K562 (cell line): ENCODE results near the gene FES. TPM values are rescaled to one million over a fixed set of nuclear protein-coding genes. Genes with fewer than 3 reads are reported as not detected.

Experiments used
- ATAC-seq: fragments of 200-7000 bp; cut with Tn5 transposase; 3 replicates; pipeline ENCODE4 v1.9.1; 2020; ENCODE audit warnings: moderate library complexity
- BruUV-seq: library from RNA; stranded (reverse); fragments of 400-500 nt; replicated peaks from 2 replicates; lab custom pipeline; 2021; lab: Mats Ljungman, UMichigan
- CTCF ChIA-PET: fragments of 300-600 bp; formaldehyde crosslinking; extraction: SDS; loops from one replicate; lab custom pipeline; 2021; ENCODE audit warnings: low intra/inter-chr PET ratio; lab: Yijun Ruan, JAX
- POLR2A ChIA-PET: fragments of 300-600, 350-650 bp; sonication (Branson Sonifier 250); formaldehyde crosslinking; extraction: SDS; loops from one replicate; lab custom pipeline; 2021; ENCODE audit warnings: antibody characterized with exemption, inconsistent platforms; lab: Yijun Ruan, JAX
- DNase-seq, 4 experiments: peaks; one replicate each; pipeline versions ENCODE4 v3.0.0 to v3.0.0-alpha.2; 2011 to 2018; ENCODE audit warnings: low spot score in 3 of 4, mixed read lengths in 3 of 4; ENCODE audit errors: extremely low read depth in 1 of 4
- FAIRE-seq: peaks from 2 replicates; lab custom pipeline; 2011; peaks lifted over from hg19 to GRCh38; lab: Jason Lieb, UNC
- H2AFZ ChIP-seq: 2 replicates; pipeline ENCODE4 v1.6.0; 2011; ENCODE audit warnings: low read depth, low read length, control low read depth, inconsistent platforms
- H3K27ac ChIP-seq: fragments of 200-600 bp; 3 replicates; pipeline ENCODE4 v1.8.0; 2011; ENCODE audit warnings: low read depth, mild to moderate bottlenecking, control low read depth, inconsistent platforms, low read length, moderate library complexity, mixed read lengths; ENCODE audit errors: extremely low read depth
- H3K27me3 ChIP-seq, 2 experiments: fragments of 300-600 bp in 1 of 2; 2 replicates in 1 of 2; 3 replicates in 1 of 2; pipeline versions ENCODE4 v1.6.0 to v1.8.0; 2011; ENCODE audit warnings: inconsistent platforms in 2 of 2, low read length in 2 of 2, mild to moderate bottlenecking in 1 of 2, mixed read lengths in 1 of 2, moderate library complexity in 1 of 2; ENCODE audit not compliant: control insufficient read depth in 2 of 2, insufficient read depth in 2 of 2
- H3K36me3 ChIP-seq: fragments of 300-600 bp; 3 replicates; pipeline ENCODE4 v1.8.0; 2011; ENCODE audit warnings: mild to moderate bottlenecking, low read length, inconsistent platforms; ENCODE audit not compliant: control insufficient read depth, insufficient read depth
- H3K4me1 ChIP-seq, 2 experiments: fragments of 200-600 bp in 1 of 2; replicated peaks in 1 of 2; 2 replicates in 1 of 2; 3 replicates in 1 of 2; pipeline versions ENCODE4 v1.5.1 to v1.8.0; 2011; ENCODE audit warnings: inconsistent platforms in 2 of 2, low read length in 2 of 2, mild to moderate bottlenecking in 1 of 2, mixed read lengths in 1 of 2, moderate library complexity in 1 of 2; ENCODE audit not compliant: control insufficient read depth in 2 of 2, insufficient read depth in 2 of 2
- H3K4me2 ChIP-seq: 2 replicates; pipeline ENCODE4 v1.6.1; 2011; ENCODE audit warnings: low read length, control low read depth, inconsistent platforms, mixed read lengths; ENCODE audit not compliant: insufficient read depth
- H3K4me3 ChIP-seq: fragments of 200-600 bp; sonication (generic), shearing (Covaris generic); 2 replicates; pipeline ENCODE4 v1.5.1; 2016; ENCODE audit warnings: control low read depth, inconsistent platforms
- H3K79me2 ChIP-seq: fragments of 200-600 bp; 3 replicates; pipeline ENCODE4 v1.8.0; 2011; ENCODE audit warnings: low read length, inconsistent platforms; ENCODE audit not compliant: control insufficient read depth, insufficient read depth
- H3K9ac ChIP-seq, 2 experiments: 2 replicates each; pipeline versions ENCODE4 v1.6.0 to v1.6.1; 2011; ENCODE audit warnings: low read depth in 2 of 2, low read length in 2 of 2, control low read depth in 1 of 2, inconsistent platforms in 1 of 2, mild to moderate bottlenecking in 1 of 2, mixed read lengths in 1 of 2; ENCODE audit not compliant: insufficient read depth in 1 of 2
- H3K9me1 ChIP-seq: one replicate; pipeline ENCODE4 v1.6.0; 2011; ENCODE audit warnings: inconsistent platforms, mild to moderate bottlenecking, low read length, moderate library complexity; ENCODE audit not compliant: control insufficient read depth, insufficient read depth
- H3K9me3 ChIP-seq: replicated peaks from 2 replicates; pipeline ENCODE4 v1.5.1; 2011; ENCODE audit warnings: low read depth, low read length, inconsistent platforms; ENCODE audit not compliant: control insufficient read depth, insufficient read depth
- H4K20me1 ChIP-seq: replicated peaks from 2 replicates; pipeline ENCODE4 v1.6.1; 2011; ENCODE audit warnings: low read length, inconsistent platforms, mixed read lengths; ENCODE audit not compliant: control insufficient read depth, insufficient read depth
- CBX5 ChIP-seq: IDR thresholded peaks from 2 replicates; pipeline ENCODE4 v1.6.1; 2014; ENCODE audit warnings: low read depth, borderline replicate concordance
- DPF2 ChIP-seq: fragments of 450-650 bp; IDR thresholded peaks from 2 replicates; pipeline ENCODE4 v1.6.1; 2016
- E2F8 ChIP-seq: fragments of 450-650 bp; IDR thresholded peaks from 2 replicates; pipeline ENCODE4 v1.7.1; 2018; ENCODE audit warnings: mild to moderate bottlenecking, low read depth; ENCODE audit not compliant: partially characterized antibody
- HNRNPLL ChIP-seq: fragments of 200-400 bp; formaldehyde crosslinking; IDR thresholded peaks from 2 replicates; pipeline ENCODE4 v1.6.1; 2017; ENCODE audit warnings: low read length, low read depth, mild to moderate bottlenecking; ENCODE audit not compliant: poor library complexity, severe bottlenecking
- SAFB2 ChIP-seq: fragments of 200-400 bp; formaldehyde crosslinking; IDR thresholded peaks from 2 replicates; pipeline ENCODE4 v1.6.1; 2018; ENCODE audit warnings: borderline replicate concordance, low read length, low read depth, moderate library complexity; ENCODE audit not compliant: severe bottlenecking
- SMARCC2 ChIP-seq: fragments of 450-650 bp; IDR thresholded peaks from 2 replicates; pipeline ENCODE4 v1.6.1; 2017; ENCODE audit warnings: antibody characterized with exemption, moderate library complexity, mild to moderate bottlenecking, low read depth
- ZBTB11 ChIP-seq, 3 experiments: fragments of 200-800 bp in 1 of 3; fragments of 250-450 bp in 1 of 3; fragments of 450-650 bp in 1 of 3; sonication (Bioruptor Pico) in 1 of 3; sonication (Bioruptor generic) in 1 of 3; formaldehyde crosslinking in 1 of 3; IDR thresholded peaks; 2 replicates each; pipeline versions ENCODE4 v1.6.1 to v1.8.0; 2016 to 2022; ENCODE audit warnings: mild to moderate bottlenecking in 2 of 3, missing genetic modification characterization in 2 of 3, missing compliant biosample characterization in 1 of 3, moderate library complexity in 1 of 3
- ZBTB8A ChIP-seq: fragments of 450-650 bp; IDR thresholded peaks from 2 replicates; pipeline ENCODE4 v1.6.1; 2018; ENCODE audit warnings: mild to moderate bottlenecking, moderate library complexity; ENCODE audit not compliant: partially characterized antibody
- ZFX ChIP-seq: sonication (generic); formaldehyde crosslinking; IDR thresholded peaks from 2 replicates; pipeline ENCODE4 v1.8.0; 2022; ENCODE audit warnings: mild to moderate bottlenecking, missing genetic modification reagents, moderate library complexity
- ZNF143 ChIP-seq: sonication (generic); formaldehyde crosslinking; IDR thresholded peaks from 2 replicates; pipeline ENCODE4 v1.9.0; 2022; ENCODE audit warnings: mild to moderate bottlenecking, missing genetic modification reagents
- ZNF24 ChIP-seq: fragments of 450-650 bp; IDR thresholded peaks from 2 replicates; pipeline ENCODE4 v1.6.1; 2016
- ZNF586 ChIP-seq: fragments of 450-650 bp; formaldehyde crosslinking; conservative IDR thresholded peaks from 2 replicates; pipeline ENCODE4 v1.4.0; 2020; ENCODE audit warnings: mild to moderate bottlenecking, moderate library complexity
- ZNF696 ChIP-seq: fragments of 250-450 bp; sonication (Bioruptor Pico); conservative IDR thresholded peaks from 2 replicates; pipeline ENCODE4 v1.4.0; 2020; ENCODE audit warnings: mild to moderate bottlenecking, moderate library complexity
- WGBS: fragments of 100-300 bp; shearing (Covaris generic); methylation state at CpG from one replicate; pipeline ENCODE4 v1.1.6; 2016; ENCODE audit warnings: low coverage, mixed read lengths; ENCODE audit not compliant: insufficient coverage; ENCODE audit errors: missing lambda C conversion rate; 5-methylcytosine and 5-hydroxymethylcytosine counted together
- in situ Hi-C: fragments of 300-500 bp; cut with MboI; formaldehyde crosslinking; loops from 4 replicates; pipeline ENCODE4 v1.15.0; 2018; ENCODE audit warnings: inconsistent platforms, mixed read lengths
- intact Hi-C: fragments of 100-400 bp; cut with micrococcal nuclease; formaldehyde crosslinking; loops from 2 replicates; pipeline ENCODE4 v1.14.2; 2022
- polyA plus RNA-seq, 8 experiments: library from polyadenylated mRNA; depleted of rRNA in 4 of 8; stranded (reverse) in 5 of 8; unstranded in 3 of 8; fragments of >200 nt; fragmentation: Nextera tagmentation in 2 of 8; fragmentation: Illumina TruSeq in 1 of 8; extraction: Ambion mirVana in 2 of 8; extraction: Trizol in 1 of 8; gene quantifications; 2 replicates each; pipeline versions ENCODE4 v1.2.1 to v1.2.3, GENCODE V29; 2011 to 2014; ENCODE audit warnings: inconsistent platforms in 1 of 8, missing spikeins in 1 of 8
- total RNA-seq, 7 experiments: library from RNA; depleted of rRNA in 6 of 7; stranded (reverse); fragments of >200 nt in 6 of 7; fragmentation: Illumina TruSeq in 2 of 7; extraction: Trizol in 2 of 7; gene quantifications; 2 replicates each; pipeline versions ENCODE4 v1.2.1 to v1.2.3, GENCODE V29; 2011 to 2021; ENCODE audit warnings: low replicate concordance in 1 of 7
- TF ChIP-seq, protein P1 (sequence below): fragments of 250-450 bp; sonication (Bioruptor Pico); IDR thresholded peaks from 2 replicates; pipeline ENCODE4 v1.8.0; 2021; ENCODE audit warnings: mild to moderate bottlenecking, moderate library complexity

The FES gene
- total and polyA plus RNA-seq, 9 of the 15 experiments (the other 6 are each of a cell fraction or from before 2014, with no cell fraction given): 0.38 to 2.6 (median 0.82) TPM

- FAIRE-seq: no peak
- DNase-seq: no peak
- H2AFZ ChIP-seq: no peak overlapping the region
- H3K27ac ChIP-seq: no peak overlapping the region; the same call in 2 of the 3 replicates
- H3K79me2 ChIP-seq: peaks cover 6% of the 10 kb centered on the region
- no peaks in the 10 kb centered on the region for H3K9me1 ChIP-seq
- peaks cover 90% of the 10 kb centered on the region for H3K36me3 ChIP-seq
- POLR2A ChIA-PET: interaction anchor here (0.7 to 2.0 kb wide), 6 partner anchors 10 to 281 kb away, joined by 3 to 20 read pairs (median 6); partner anchors contain the start of genes HDDC3 and MAN2A2
- H3K9ac ChIP-seq: no peak overlapping the region
- no peak overlapping the region for H3K4me2 ChIP-seq
- BruUV-seq: no TSS peak
- ATAC-seq: no peak
- intact Hi-C loops (no loop called here), in situ Hi-C loops (no loop called here)
- H3K4me1 ChIP-seq: peaks cover 30 to 31% of the 10 kb centered on the region in 2 experiments
- H4K20me1 ChIP-seq: no peaks in the 10 kb centered on the region
- no peaks in the 10 kb centered on the region for H3K9me3 ChIP-seq
- 90% methylated on average over 6 of the region's 6 CpGs for WGBS
- no peak overlapping the region for H3K4me3 ChIP-seq
- CTCF ChIA-PET: no interaction called here
- H3K27me3 ChIP-seq: no peaks in the 10 kb centered on the region
- TF ChIP-seq ZBTB11 (CRISPR knock-in tag; IDR thresholded peaks at IDR 0.05) (no peak), E2F8 (no peak), ZNF24 (no peak), SAFB2 (no peak), HNRNPLL (no peak), ZNF696 (no peak), ZNF143 (no peak), ZFX (CRISPR knock-in tag) (no peak), ZBTB8A (no peak), SMARCC2 (no peak), ZNF586 (CRISPR knock-in tag) (no peak), CBX5 (no peak), DPF2 (no peak)
- TF ChIP-seq, protein P1, sequence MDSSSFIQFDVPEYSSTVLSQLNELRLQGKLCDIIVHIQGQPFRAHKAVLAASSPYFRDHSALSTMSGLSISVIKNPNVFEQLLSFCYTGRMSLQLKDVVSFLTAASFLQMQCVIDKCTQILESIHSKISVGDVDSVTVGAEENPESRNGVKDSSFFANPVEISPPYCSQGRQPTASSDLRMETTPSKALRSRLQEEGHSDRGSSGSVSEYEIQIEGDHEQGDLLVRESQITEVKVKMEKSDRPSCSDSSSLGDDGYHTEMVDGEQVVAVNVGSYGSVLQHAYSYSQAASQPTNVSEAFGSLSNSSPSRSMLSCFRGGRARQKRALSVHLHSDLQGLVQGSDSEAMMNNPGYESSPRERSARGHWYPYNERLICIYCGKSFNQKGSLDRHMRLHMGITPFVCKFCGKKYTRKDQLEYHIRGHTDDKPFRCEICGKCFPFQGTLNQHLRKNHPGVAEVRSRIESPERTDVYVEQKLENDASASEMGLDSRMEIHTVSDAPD (CRISPR knock-in tag): no peak
Observed at GRCh38 chr15:90918835-90919234, 34.5 kb downstream of the FES start.
